A549 (cell line): ENCODE results near the gene LINGO3. TPM values are rescaled to one million over a fixed set of nuclear protein-coding genes. Genes with fewer than 3 reads are reported as not detected.

Source experiments
- ATAC-seq, 2 experiments: fragments of 200-7000 bp in 1 of 2; fragments of >200 bp in 1 of 2; cut with Nextera tagmentation in 1 of 2; cut with Tn5 transposase in 1 of 2; 3 replicates each; pipeline versions ENCODE4 v1.8.0 to v1.9.1; 2018 to 2020; ENCODE audit warnings: mild to moderate bottlenecking in 1 of 2, moderate library complexity in 1 of 2
- CTCF ChIA-PET: fragments of 300-600 bp; sonication (Branson Sonifier 250); formaldehyde crosslinking; extraction: SDS; loops from one replicate; lab custom pipeline; 2021; ENCODE audit warnings: antibody characterized with exemption, inconsistent platforms; lab: Yijun Ruan, JAX
- POLR2A ChIA-PET: fragments of 350-600 bp; formaldehyde crosslinking; extraction: SDS; loops from one replicate; lab custom pipeline; 2021; ENCODE audit warnings: antibody characterized with exemption, inconsistent platforms; lab: Yijun Ruan, JAX
- DNase-seq, 2 experiments: peaks; one replicate each; pipeline versions ENCODE4 v3.0.0 to v3.0.0-alpha.2; 2011 to 2016; ENCODE audit warnings: low read depth in 1 of 2, low spot score in 1 of 2
- FAIRE-seq: peaks from 2 replicates; lab custom pipeline; 2011; peaks lifted over from hg19 to GRCh38; lab: Jason Lieb, UNC
- H3K27ac ChIP-seq, 2 experiments: fragments of >200 bp; sonication (Bioruptor Twin); formaldehyde crosslinking; 3 replicates each; pipeline ENCODE4 v1.5.1; 2016 to 2017
- H3K4me1 ChIP-seq: fragments of >200 bp; sonication (Bioruptor Twin); formaldehyde crosslinking; 3 replicates; pipeline ENCODE4 v1.6.1; 2016
- H3K4me2 ChIP-seq: fragments of >200 bp; sonication (Bioruptor Twin); formaldehyde crosslinking; 3 replicates; pipeline ENCODE4 v1.6.1; 2016
- H3K4me3 ChIP-seq: fragments of >200 bp; sonication (Bioruptor Twin); formaldehyde crosslinking; 3 replicates; pipeline ENCODE4 v1.5.1; 2016
- H3K9me3 ChIP-seq: fragments of >200 bp; sonication (Bioruptor Twin); formaldehyde crosslinking; 3 replicates; pipeline ENCODE4 v1.6.1; 2016
- CEBPB ChIP-seq, 2 experiments: fragments of >200 bp in 1 of 2; sonication (Bioruptor Twin) in 1 of 2; formaldehyde crosslinking in 1 of 2; IDR thresholded peaks; 2 replicates each; pipeline ENCODE4 v1.6.1; 2012 to 2016
- CHD2 ChIP-seq: fragments of 150-350 bp; IDR thresholded peaks from 2 replicates; pipeline ENCODE4 v1.6.1; 2014; ENCODE audit warnings: low read length; ENCODE audit not compliant: partially characterized antibody
- CTCF ChIP-seq: fragments of >200 bp; sonication (Bioruptor Twin); formaldehyde crosslinking; IDR thresholded peaks from 3 replicates; pipeline ENCODE4 v1.5.1; 2016
- ELK1 ChIP-seq: fragments of 150-350 bp; IDR thresholded peaks from 2 replicates; pipeline ENCODE4 v1.6.1; 2014; ENCODE audit warnings: low read depth, mild to moderate bottlenecking, low read length
- EP300 ChIP-seq, 2 experiments: fragments of >200 bp; sonication (Bioruptor Twin); formaldehyde crosslinking; IDR thresholded peaks; 2 replicates in 1 of 2; 3 replicates in 1 of 2; pipeline ENCODE4 v1.6.1; 2016 to 2017
- HDAC2 ChIP-seq: fragments of 200-600 bp; sonication (generic); IDR thresholded peaks from 2 replicates; pipeline ENCODE4 v1.6.1; 2016
- HMGXB4 ChIP-seq: fragments of 250-450 bp; sonication (Bioruptor Pico); IDR thresholded peaks from 2 replicates; pipeline ENCODE4 v1.5.0; 2021; ENCODE audit warnings: mild to moderate bottlenecking, moderate library complexity, borderline replicate concordance
- HOXB5 ChIP-seq: fragments of 250-450 bp; sonication (Bioruptor Pico); IDR thresholded peaks from 2 replicates; pipeline ENCODE4 v1.5.0; 2020; ENCODE audit warnings: mild to moderate bottlenecking, moderate library complexity
- JUN ChIP-seq, 2 experiments: fragments of >200 bp; sonication (Bioruptor Twin); formaldehyde crosslinking; IDR thresholded peaks; 2 replicates in 1 of 2; 3 replicates in 1 of 2; pipeline ENCODE4 v1.6.1; 2016 to 2017
- KDM5A ChIP-seq: fragments of 200-600 bp; sonication (generic); IDR thresholded peaks from 2 replicates; pipeline ENCODE4 v1.6.1; 2016; ENCODE audit warnings: antibody characterized with exemption, mild to moderate bottlenecking
- NR3C1 ChIP-seq: fragments of >200 bp; sonication (Bioruptor Twin); formaldehyde crosslinking; IDR thresholded peaks from 3 replicates; pipeline ENCODE4 v1.6.1; 2017
- PHF8 ChIP-seq: fragments of 200-600 bp; sonication (generic); IDR thresholded peaks from 2 replicates; pipeline ENCODE4 v1.6.1; 2016; ENCODE audit warnings: low read depth, mild to moderate bottlenecking, antibody characterized with exemption, moderate library complexity, borderline replicate concordance
- POLR2AphosphoS2 ChIP-seq: conservative IDR thresholded peaks from 2 replicates; pipeline ENCODE4 v1.6.1; 2012; ENCODE audit warnings: low read length, improper control_type of control experiment, inconsistent platforms
- RNF2 ChIP-seq: fragments of 200-600 bp; sonication (generic); IDR thresholded peaks from 2 replicates; pipeline ENCODE4 v1.6.1; 2016; ENCODE audit warnings: low read depth, mild to moderate bottlenecking, antibody characterized with exemption, moderate library complexity, borderline replicate concordance
- ZSCAN20 ChIP-seq: fragments of 250-450 bp; sonication (Bioruptor Pico); IDR thresholded peaks from 2 replicates; pipeline ENCODE4 v1.8.0; 2022; ENCODE audit warnings: mild to moderate bottlenecking, moderate library complexity
- WGBS: methylation state at CpG from one replicate; pipeline ENCODE4 v1.1.6; 2017; ENCODE audit errors: missing lambda C conversion rate; 5-methylcytosine and 5-hydroxymethylcytosine counted together
- polyA plus RNA-seq, 4 experiments: library from polyadenylated mRNA; depleted of rRNA in 3 of 4; stranded (reverse); fragments of >200 nt; fragmentation: RNase III in 1 of 4; extraction: RNeasy Plus Mini Kit Qiagen cat#74134 plus additional on column Dnase treatment in 1 of 4; gene quantifications; 2 replicates in 3 of 4; 3 replicates in 1 of 4; pipeline ENCODE4 v1.2.3, GENCODE V29; 2011 to 2017

Gene LINGO3
- polyA plus RNA-seq, 2 of the 4 experiments (the other 2 are of a cell fraction): not detected

- FAIRE-seq: no peak
- ATAC-seq: no peak
- ChIA-PET CTCF (interaction anchor here (1.1 to 1.5 kb wide), 3 partner anchors 12 to 396 kb away, joined by 3 to 5 read pairs (median 3); no protein-coding TSS in a partner anchor), POLR2A (no interaction called here)
- Histone ChIP-seq H3K27ac (no peak overlapping the region), H3K9me3 (no peaks in the 10 kb centered on the region), H3K4me1 (no peaks in the 10 kb centered on the region), H3K4me2 (no peak overlapping the region), H3K4me3 (no peak overlapping the region)
- TF ChIP-seq JUN (IDR thresholded peaks at IDR 0.05) (no peak), CTCF (no peak)
- DNase-seq: no peak
- 91% methylated on average over 12 of the region's 34 CpGs for WGBS
These were observed 46.1 kb upstream of the LINGO3 start for GRCh38 chr19:2353887-2354592.

GRCh38 chr19:2353159-2353886, 45.4 kb upstream of the LINGO3 start:
- no peak for TF ChIP-seq RNF2
- no peak for TF ChIP-seq CHD2
- no peak for TF ChIP-seq NR3C1
- TF ChIP-seq ELK1: no peak
- no peak for TF ChIP-seq EP300 (IDR thresholded peaks at IDR 0.05)
- no peak for TF ChIP-seq HDAC2
- TF ChIP-seq PHF8: no peak
- TF ChIP-seq HMGXB4 (CRISPR knock-in tag): no peak
- no peak for TF ChIP-seq HOXB5
- TF ChIP-seq CEBPB (IDR thresholded peaks at IDR 0.05): no peak
- Histone ChIP-seq H3K9me3 (no peaks in the 10 kb centered on the region), H3K27ac (no peak overlapping the region), H3K4me1 (no peaks in the 10 kb centered on the region), H3K4me3 (no peak overlapping the region), H3K4me2 (no peak overlapping the region)
- CTCF ChIA-PET: interaction anchor here (1.0 to 1.5 kb wide), 3 partner anchors 12 to 68 kb away, joined by 3 to 5 read pairs (median 3); no protein-coding TSS in a partner anchor
- WGBS: 92% methylated on average over 16 of the region's 45 CpGs
- FAIRE-seq (no peak), ATAC-seq (no peak; a peak in 1 of 6 replicates), DNase-seq (no peak)
- POLR2A ChIA-PET: no interaction called here

- Histone ChIP-seq H3K9me3 (no peaks in the 10 kb centered on the region), H3K4me3 (no peak overlapping the region), H3K4me2 (no peak overlapping the region), H3K27ac (no peak overlapping the region), H3K4me1 (no peaks in the 10 kb centered on the region)
- ChIA-PET POLR2A (no interaction called here), CTCF (interaction anchor here (1.0 to 1.5 kb wide), 2 partner anchors 13 to 67 kb away, joined by 3 to 5 read pairs; no protein-coding TSS in a partner anchor)
- ATAC-seq (no peak), FAIRE-seq (no peak), DNase-seq (no peak)
- TF ChIP-seq HMGXB4 (CRISPR knock-in tag) (no peak), POLR2AphosphoS2 (no peak), ZSCAN20 (no peak), KDM5A (no peak)
- WGBS: 98% methylated on average over 8 of the region's 24 CpGs
These were observed 44.2 kb upstream of the LINGO3 start for GRCh38 chr19:2352121-2352520.
